Naive B cell (primary cell): ENCODE measurements around the gene COQ5. TPM values are rescaled to one million over a fixed set of nuclear protein-coding genes. Genes with fewer than 3 reads are reported as not detected.

Experiments
- ATAC-seq, 2 donors: fragments of 150-1000 bp; cut with Tn5 transposase; 2 replicates each; pipeline ENCODE4 v1.10.0; 2021; ENCODE audit warnings: low read depth in 2 of 2, mild to moderate bottlenecking in 2 of 2, moderate library complexity in 2 of 2
- DNase-seq: peaks from one replicate; pipeline ENCODE4 v3.0.0; 2022
- H3K27ac Mint-ChIP-seq, 6 donors: one replicate each; pipeline ENCODE4 v1.8.0; 2020 to 2022; ENCODE audit warnings: mild to moderate bottlenecking in 6 of 6, mixed read lengths in 6 of 6, moderate library complexity in 5 of 6, inconsistent platforms in 2 of 6
- H3K27me3 Mint-ChIP-seq, 3 donors: one replicate each; pipeline ENCODE4 v1.8.0; 2021 to 2022; ENCODE audit warnings: mixed read lengths in 3 of 3, mild to moderate bottlenecking in 1 of 3
- H3K36me3 Mint-ChIP-seq, 2 donors: one replicate each; pipeline ENCODE4 v1.8.0; 2020 to 2022; ENCODE audit warnings: mixed read lengths in 2 of 2, inconsistent platforms in 1 of 2, mild to moderate bottlenecking in 1 of 2
- H3K4me1 Mint-ChIP-seq, 3 donors: one replicate each; pipeline ENCODE4 v1.8.0; 2020 to 2022; ENCODE audit warnings: mixed read lengths in 3 of 3, inconsistent platforms in 1 of 3, mild to moderate bottlenecking in 1 of 3, moderate library complexity in 1 of 3
- H3K4me3 Mint-ChIP-seq, 8 donors: one replicate each; pipeline ENCODE4 v1.8.0; 2020 to 2022; ENCODE audit warnings: mild to moderate bottlenecking in 8 of 8, mixed read lengths in 8 of 8, moderate library complexity in 8 of 8, inconsistent platforms in 2 of 8
- H3K9me3 Mint-ChIP-seq, 7 donors: one replicate each; pipeline ENCODE4 v1.8.0; 2020 to 2022; ENCODE audit warnings: mixed read lengths in 7 of 7, mild to moderate bottlenecking in 5 of 7, inconsistent platforms in 2 of 7, moderate library complexity in 1 of 7
- polyA plus RNA-seq, 6 donors: library from polyadenylated mRNA; unstranded; fragments of 300-500 nt; fragmentation: Illumina TruSeq; gene quantifications; one replicate each; pipeline ENCODE4 v1.2.3, GENCODE V29; 2021; ENCODE audit warnings: low read depth in 6 of 6

The COQ5 gene
- polyA plus RNA-seq, 6 donors from 2014 or later = 25.2 to 56.5 (median 35.1) TPM

DNA sequence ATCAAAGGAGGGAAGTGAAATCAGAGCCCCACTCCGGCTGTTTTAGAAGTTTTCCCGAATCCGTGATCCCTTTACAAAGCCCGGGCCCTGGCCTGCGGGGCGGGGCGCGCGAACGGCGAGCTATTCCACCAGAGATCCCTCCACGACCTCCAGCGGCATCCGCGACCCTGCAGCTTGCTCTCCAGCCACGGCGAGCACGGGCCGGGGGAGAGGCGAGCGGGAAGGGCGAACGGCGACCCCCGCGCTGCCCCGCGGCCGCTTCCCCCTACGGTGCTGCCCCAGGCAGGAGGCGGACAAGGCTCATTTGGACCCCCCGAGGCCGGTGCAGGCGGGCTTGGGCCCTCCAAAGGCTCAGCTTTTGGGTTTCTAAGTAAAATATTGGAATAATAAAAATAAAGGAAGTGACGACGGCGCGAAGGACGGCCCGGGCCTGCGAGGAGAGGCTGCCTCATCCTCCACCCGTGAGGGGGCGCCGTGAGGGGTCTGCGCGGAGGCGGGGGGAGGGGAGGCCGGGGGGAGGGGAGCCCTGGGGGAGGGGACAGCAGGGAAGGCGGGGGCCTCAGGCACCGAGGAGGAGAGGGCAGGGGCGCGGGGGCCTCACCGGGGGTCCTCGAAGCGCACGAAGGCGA is 60.0 kb downstream of the COQ5 start:
- ATAC-seq (peak; percentile 58 to 61), DNase-seq (peak; percentile 57)
- Mint-ChIP-seq H3K36me3 (peaks cover 0 to 4% of the 10 kb centered on the region in 2 donors), H3K27ac (peak overlapping the region; percentile 88 to 96 (median 92)), H3K9me3 (no peaks in the 10 kb centered on the region), H3K4me1 (peaks cover 28 to 44% (median 43%) of the 10 kb centered on the region in 3 donors), H3K27me3 (no peaks in the 10 kb centered on the region), H3K4me3 (peak overlapping the region; percentile 85 to 94 (median 90))

- DNase-seq = no peak
- no peaks in the 10 kb centered on the region for H3K9me3 Mint-ChIP-seq
- no peak for ATAC-seq
- no peaks in the 10 kb centered on the region for H3K27me3 Mint-ChIP-seq
- peaks cover 0 to 4% of the 10 kb centered on the region in 2 donors for H3K36me3 Mint-ChIP-seq
- peak overlapping the region; percentile 88 to 96 (median 90) for H3K27ac Mint-ChIP-seq
- H3K4me1 Mint-ChIP-seq = peaks cover 28 to 44% (median 43%) of the 10 kb centered on the region in 3 donors
- H3K4me3 Mint-ChIP-seq = peak overlapping the region; percentile 85 to 94 (median 90)
These were observed 60.6 kb downstream of the COQ5 start for GRCh38 chr12:120468325-120468820.

- Mint-ChIP-seq H3K27ac (peak overlapping the region in 5 of 6 donors; percentile 18 to 88 (median 84)), H3K36me3 (peaks cover 0 to 4% of the 10 kb centered on the region in 2 donors), H3K4me3 (peak overlapping the region; percentile 22 to 94 (median 86)), H3K27me3 (no peaks in the 10 kb centered on the region), H3K4me1 (peaks cover 28 to 44% (median 43%) of the 10 kb centered on the region in 3 donors), H3K9me3 (no peaks in the 10 kb centered on the region)
- no peak for ATAC-seq
- no peak for DNase-seq
These were observed 61.5 kb downstream of the COQ5 start for GRCh38 chr12:120467439-120467838.

DNA sequence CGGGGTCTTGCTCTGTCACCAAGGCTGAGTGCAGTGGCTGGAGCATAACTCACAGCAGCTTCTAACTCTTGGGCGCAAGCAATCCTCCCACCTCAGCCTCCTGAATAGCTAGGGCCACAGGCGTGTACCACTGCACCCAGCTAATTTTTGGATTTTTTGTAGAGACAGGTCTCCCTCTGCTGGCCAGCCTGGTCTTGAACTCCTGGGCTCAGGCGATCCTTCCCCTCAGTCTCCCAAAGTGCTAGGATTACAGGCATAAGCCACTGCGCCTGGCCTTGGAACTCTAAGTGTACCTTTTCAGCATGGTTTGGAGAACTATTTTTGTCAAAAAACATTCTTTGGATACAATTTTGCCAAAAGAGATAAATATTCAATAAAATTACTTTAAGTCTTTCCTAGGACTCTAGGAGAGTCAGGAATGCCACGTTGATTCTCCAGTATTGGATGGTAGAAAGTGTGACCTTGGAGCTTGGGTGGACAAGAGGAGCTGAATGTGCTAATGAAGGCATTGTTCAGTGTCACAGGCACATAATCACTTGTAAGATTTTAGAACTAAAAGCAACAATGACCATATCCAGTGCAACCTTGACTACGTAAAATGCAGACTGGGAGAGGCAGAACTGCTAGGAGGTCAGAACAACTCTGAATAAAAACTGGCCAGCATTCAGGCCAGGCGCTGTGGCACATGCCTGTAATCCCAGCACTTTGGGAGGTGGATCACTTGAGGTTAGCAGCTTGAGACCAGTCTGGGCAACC is 62.2 kb downstream of the COQ5 start:
- ATAC-seq (no peak), DNase-seq (peak; percentile 25)
- Mint-ChIP-seq H3K27me3 (no peaks in the 10 kb centered on the region), H3K36me3 (peaks cover 0 to 4% of the 10 kb centered on the region in 2 donors), H3K27ac (no peak overlapping the region), H3K4me1 (peaks cover 28 to 44% (median 43%) of the 10 kb centered on the region in 3 donors), H3K9me3 (no peaks in the 10 kb centered on the region), H3K4me3 (peak overlapping the region in 6 of 8 donors; percentile 8 to 85 (median 56))

- H3K27ac Mint-ChIP-seq = peak overlapping the region in 4 of 6 donors; percentile 32 to 84 (median 61)
- ATAC-seq = no peak
- no peaks in the 10 kb centered on the region for H3K9me3 Mint-ChIP-seq
- peak overlapping the region in 2 of 8 donors; percentile 40 to 85 for H3K4me3 Mint-ChIP-seq
- H3K4me1 Mint-ChIP-seq = peaks cover 28 to 44% (median 43%) of the 10 kb centered on the region in 3 donors
- DNase-seq = no peak
- H3K36me3 Mint-ChIP-seq = peaks cover 0 to 4% of the 10 kb centered on the region in 2 donors
- no peaks in the 10 kb centered on the region for H3K27me3 Mint-ChIP-seq
These were observed 63.2 kb downstream of the COQ5 start for GRCh38 chr12:120465756-120466155.

- Mint-ChIP-seq H3K4me1 (peaks cover 21 to 38% (median 34%) of the 10 kb centered on the region in 3 donors), H3K36me3 (peaks cover 0 to 9% of the 10 kb centered on the region in 2 donors), H3K27me3 (no peaks in the 10 kb centered on the region), H3K9me3 (no peaks in the 10 kb centered on the region), H3K4me3 (peak overlapping the region in 1 of 8 donors; percentile 15), H3K27ac (peak overlapping the region in 4 of 6 donors; percentile 24 to 61 (median 36))
- no peak for DNase-seq
- no peak for ATAC-seq
These were observed 65.2 kb downstream of the COQ5 start for GRCh38 chr12:120463712-120464111.

GRCh38 chr12:120462099-120462640 is 66.8 kb downstream of the COQ5 start:
- Mint-ChIP-seq H3K4me3 (peak overlapping the region in 1 of 8 donors; percentile 27), H3K36me3 (peaks cover under 1 to 5% of the 10 kb centered on the region in 2 donors), H3K4me1 (peaks cover 13 to 24% (median 19%) of the 10 kb centered on the region in 3 donors), H3K9me3 (no peaks in the 10 kb centered on the region), H3K27ac (peak overlapping the region in 1 of 6 donors; percentile 31), H3K27me3 (no peaks in the 10 kb centered on the region)
- no peak for ATAC-seq
- no peak for DNase-seq

DNA sequence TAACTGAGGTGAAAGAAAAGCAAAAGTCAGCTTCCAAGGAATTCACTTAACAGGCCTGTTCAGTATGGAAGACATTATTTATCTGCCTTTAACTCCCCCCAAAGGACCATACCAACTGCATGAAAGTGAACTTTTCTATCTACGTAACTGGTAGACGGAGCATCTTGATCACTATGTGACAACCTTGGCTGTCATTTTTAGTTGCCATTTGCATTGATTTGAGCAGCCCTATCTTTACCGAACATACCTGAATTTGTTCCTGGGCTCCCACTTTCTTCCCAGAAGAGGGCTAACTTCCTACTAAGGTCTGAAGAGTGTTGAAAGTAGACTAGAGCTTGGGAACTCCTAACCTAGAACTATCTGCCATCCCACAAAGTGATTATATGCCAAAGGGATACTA is 68.8 kb downstream of the COQ5 start:
- Mint-ChIP-seq H3K4me1 (peaks cover 10 to 17% (median 12%) of the 10 kb centered on the region in 3 donors), H3K27me3 (no peaks in the 10 kb centered on the region), H3K27ac (peak overlapping the region in 1 of 6 donors; percentile 25), H3K9me3 (no peaks in the 10 kb centered on the region), H3K4me3 (no peak overlapping the region), H3K36me3 (peaks cover 5 to 11% of the 10 kb centered on the region in 2 donors)
- ATAC-seq (no peak), DNase-seq (no peak)

DNA sequence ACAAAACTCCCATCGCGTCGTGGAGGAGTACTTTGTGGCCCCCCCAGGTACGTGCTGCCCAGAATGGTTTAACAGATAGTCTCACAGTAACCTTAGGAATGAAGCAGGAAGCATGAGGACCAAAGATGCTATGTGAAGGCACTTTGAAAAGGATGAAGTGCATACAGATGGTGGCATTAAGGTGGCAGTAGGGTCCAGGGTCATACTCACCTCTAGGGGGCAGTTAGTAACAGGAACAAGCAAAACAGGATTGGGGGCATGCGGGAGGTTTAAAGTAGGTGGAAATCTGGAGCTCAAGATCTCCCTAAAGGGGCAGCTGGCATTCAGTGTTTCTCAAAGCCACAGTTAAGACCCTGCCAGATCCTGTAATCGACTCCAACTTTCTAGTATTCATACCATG is 71.8 kb downstream of the COQ5 start:
- Mint-ChIP-seq H3K27ac (peak overlapping the region in 3 of 6 donors; percentile 39 to 86 (median 78)), H3K36me3 (peaks cover 5 to 11% of the 10 kb centered on the region in 2 donors), H3K27me3 (no peaks in the 10 kb centered on the region), H3K4me1 (peaks cover 10 to 23% (median 14%) of the 10 kb centered on the region in 3 donors), H3K9me3 (no peaks in the 10 kb centered on the region), H3K4me3 (no peak overlapping the region)
- ATAC-seq = no peak
- DNase-seq = no peak

DNA sequence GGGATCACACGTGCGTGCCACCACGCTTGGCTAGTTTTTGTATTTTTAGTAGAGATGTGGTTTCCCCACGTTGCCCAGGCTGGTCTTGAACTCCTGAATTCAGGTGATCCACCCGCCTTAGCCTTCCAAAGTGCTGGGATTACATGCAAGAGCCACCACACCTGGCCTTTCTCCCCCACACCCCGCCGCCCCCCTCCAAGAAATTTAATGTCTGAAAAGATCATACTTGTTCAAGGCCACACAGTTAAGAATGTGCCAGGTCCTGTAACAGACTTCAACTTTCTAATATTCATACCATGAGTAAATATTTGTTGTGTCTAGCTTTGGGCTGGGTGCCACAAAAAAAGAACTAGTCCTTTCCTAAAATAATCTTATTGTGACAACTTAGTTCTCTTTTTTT is 73.7 kb downstream of the COQ5 start:
- Mint-ChIP-seq H3K4me3 (no peak overlapping the region), H3K27me3 (no peaks in the 10 kb centered on the region), H3K27ac (peak overlapping the region in 4 of 6 donors; percentile 7 to 88 (median 40)), H3K36me3 (peaks cover 5 to 11% of the 10 kb centered on the region in 2 donors), H3K9me3 (no peaks in the 10 kb centered on the region), H3K4me1 (peaks cover 10 to 23% (median 14%) of the 10 kb centered on the region in 3 donors)
- ATAC-seq (no peak), DNase-seq (no peak)

DNA sequence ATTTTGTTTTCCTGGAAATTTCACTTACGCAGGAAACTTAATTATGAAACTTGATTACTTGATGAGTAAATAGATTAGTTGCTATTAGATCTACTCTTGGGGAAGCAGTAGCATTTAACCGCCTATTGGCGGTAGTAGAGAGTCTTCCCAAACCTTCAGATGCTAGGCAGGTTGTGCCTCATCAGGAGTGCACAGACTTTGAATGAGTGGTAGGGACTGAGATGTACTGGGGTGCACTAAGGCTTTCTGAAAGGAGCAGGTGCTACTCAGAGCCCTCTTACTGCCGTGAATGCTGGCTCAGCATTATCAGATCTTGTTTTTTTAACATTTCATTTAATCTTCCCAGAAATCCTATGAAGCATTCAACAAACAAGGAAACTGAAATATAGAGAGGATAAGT is 75.0 kb downstream of the COQ5 start:
- no peaks in the 10 kb centered on the region for H3K9me3 Mint-ChIP-seq
- ATAC-seq (peak; percentile 81 to 83), DNase-seq (no peak)
- H3K36me3 Mint-ChIP-seq = peaks cover 0 to 11% of the 10 kb centered on the region in 2 donors
- peaks cover 13 to 28% (median 14%) of the 10 kb centered on the region in 3 donors for H3K4me1 Mint-ChIP-seq
- no peak overlapping the region for H3K4me3 Mint-ChIP-seq
- H3K27me3 Mint-ChIP-seq = no peaks in the 10 kb centered on the region
- H3K27ac Mint-ChIP-seq = peak overlapping the region in 2 of 6 donors; percentile 26 to 34
